NCI-H226 (cell line): Measurements from ENCODE around the gene LDLRAD4.

ENCODE experiments used
- DNase-seq: peaks from one replicate; pipeline ENCODE4 v3.0.0-alpha.2; 2015

Gene LDLRAD4

DNA sequence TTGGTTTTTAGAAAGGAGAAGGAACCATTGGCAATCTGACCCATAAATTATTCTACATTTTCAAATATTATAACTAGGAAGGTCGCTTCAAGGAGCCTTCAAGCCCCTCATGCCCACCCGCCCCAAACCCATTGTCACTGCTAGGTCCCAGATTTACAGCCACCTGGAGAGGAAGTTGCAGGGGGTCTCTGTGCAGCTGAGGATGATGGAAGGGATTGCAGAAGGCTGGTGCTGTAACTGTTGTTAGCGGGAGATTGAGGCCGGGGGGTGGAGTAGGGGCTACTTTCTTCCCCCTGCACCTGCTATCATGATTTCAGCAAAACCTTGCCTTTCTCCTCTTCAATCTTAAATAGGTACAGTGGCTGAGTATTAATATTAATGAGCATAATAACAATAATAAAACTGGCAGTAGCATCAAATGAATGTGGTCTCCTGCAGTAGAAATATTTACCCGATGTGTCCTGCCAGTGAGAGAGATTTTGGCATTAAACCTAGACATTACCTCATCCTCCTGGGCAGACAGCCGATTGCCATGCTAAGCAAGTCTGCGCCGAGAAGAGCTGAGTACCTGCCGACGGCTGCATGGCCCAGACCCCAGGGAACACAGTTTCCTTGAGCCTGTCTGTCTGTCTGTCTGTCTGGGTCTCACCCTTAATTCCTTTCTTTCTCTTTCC, 282.4 kb downstream of the LDLRAD4 start:
- DNase-seq, result peak; percentile 72

DNA sequence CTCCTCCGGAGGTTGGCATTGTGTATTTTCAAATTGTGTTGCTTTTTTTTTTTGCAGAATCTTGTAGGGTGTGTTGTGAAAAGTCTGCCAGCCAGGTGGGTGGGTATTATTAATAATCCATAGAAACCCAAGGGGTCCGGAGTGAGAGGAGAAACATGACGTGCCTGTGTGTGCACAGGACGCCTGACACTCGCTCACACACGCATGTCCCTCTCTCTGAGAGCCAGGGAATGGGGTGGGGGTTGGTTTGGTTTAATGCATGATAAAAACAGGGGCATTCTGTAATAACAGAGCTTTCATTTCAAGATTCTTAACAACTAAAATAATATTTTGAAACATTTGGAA, 283.0 kb downstream of the LDLRAD4 start:
- DNase-seq, result no peak

DNA sequence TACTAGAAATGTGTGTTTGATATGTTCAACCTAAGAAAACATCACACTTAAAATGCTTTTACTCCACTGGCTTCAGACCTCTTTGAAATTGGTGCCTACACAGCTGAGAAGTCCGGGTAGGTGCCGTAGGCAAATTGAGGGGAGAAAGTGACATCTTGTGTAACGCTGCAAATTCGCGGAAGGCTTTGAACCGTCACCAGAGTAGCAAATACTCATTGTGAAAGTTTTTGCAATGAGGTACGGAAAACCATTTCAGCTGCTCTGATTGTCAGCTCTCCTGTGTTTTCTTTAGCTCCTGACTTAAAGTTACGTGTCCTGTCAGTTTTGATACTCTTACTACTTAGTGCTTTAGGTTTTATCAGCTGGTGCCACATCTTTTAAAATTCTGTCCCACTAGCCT, 283.3 kb downstream of the LDLRAD4 start:
- DNase-seq, result no peak

GRCh38 chr18:13502585-13502984, 284.0 kb downstream of the LDLRAD4 start:
- no peak for DNase-seq

- DNase-seq, result no peak
Measured at GRCh38 chr18:13503836-13504235, 285.3 kb downstream of the LDLRAD4 start.

- DNase-seq, result no peak
Measured at GRCh38 chr18:13505780-13506345, 287.3 kb downstream of the LDLRAD4 start.

- DNase-seq, result no peak
Measured at GRCh38 chr18:13510594-13510993, 292.0 kb downstream of the LDLRAD4 start.

GRCh38 chr18:13511961-13512577, 293.5 kb downstream of the LDLRAD4 start:
- DNase-seq, result no peak

DNA sequence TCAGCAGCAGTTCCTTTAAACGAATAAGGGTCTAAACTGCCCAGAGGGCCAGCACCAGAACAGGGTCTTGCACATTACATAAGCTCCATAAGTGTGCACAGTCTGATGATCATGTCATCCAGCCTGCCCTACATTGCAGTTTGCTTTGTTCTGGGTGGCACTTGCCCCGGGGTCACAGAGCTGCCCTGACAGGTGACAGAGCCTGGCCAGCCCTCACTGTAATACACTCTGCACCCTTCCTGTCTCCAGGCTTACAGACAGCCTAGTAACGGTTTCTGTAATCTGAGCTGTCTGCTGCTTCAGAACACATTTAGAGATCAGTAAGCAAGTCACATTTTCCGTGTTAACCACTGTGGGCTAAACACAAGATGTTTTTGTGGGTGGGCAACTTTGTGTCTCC, 294.5 kb downstream of the LDLRAD4 start:
- no peak for DNase-seq

GRCh38 chr18:13513481-13513880, 294.9 kb downstream of the LDLRAD4 start:
- DNase-seq, result no peak

- no peak for DNase-seq
Measured at GRCh38 chr18:13514558-13514957, 296.0 kb downstream of the LDLRAD4 start.

GRCh38 chr18:13516855-13517254, 298.3 kb downstream of the LDLRAD4 start:
- DNase-seq, result no peak

DNA sequence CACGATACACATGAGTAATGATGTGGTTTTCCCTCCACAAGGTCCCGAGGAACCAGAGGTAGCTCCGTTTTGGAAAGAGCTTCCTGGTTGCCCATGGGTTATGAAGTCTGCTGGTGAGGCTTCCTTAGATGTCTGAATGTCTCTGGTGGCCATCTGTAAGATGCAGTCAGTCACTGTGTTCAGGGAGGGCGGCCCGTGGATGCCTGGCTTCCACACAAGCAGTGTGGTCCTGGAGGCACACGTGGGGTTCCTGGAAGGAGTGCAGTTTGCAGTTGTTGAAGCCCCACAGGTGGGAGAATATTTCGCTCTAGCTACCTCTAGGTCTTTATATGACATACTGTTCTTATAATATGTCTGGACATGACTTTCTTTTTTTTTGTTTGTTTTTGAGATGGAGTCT, 298.8 kb downstream of the LDLRAD4 start:
- no peak for DNase-seq

DNA sequence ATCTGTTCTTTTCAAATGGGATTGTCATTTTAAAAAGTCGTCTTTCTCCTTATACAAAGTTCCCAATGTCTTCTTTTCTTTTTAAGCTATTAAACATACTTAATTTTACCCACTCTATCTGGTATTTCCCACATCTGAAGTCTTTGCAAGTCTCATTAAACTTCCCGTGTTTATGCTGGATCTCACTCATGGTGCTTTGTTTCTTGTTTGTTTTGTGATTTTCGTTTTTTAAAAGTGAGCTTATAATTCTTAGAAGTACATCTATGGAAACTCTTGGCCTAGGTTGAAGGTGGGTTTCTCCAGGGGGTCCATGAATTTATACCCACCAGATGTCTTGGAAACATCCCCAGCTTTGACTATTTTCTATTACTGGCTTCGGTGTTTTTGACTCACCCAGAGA, 299.8 kb downstream of the LDLRAD4 start:
- no peak for DNase-seq

DNA sequence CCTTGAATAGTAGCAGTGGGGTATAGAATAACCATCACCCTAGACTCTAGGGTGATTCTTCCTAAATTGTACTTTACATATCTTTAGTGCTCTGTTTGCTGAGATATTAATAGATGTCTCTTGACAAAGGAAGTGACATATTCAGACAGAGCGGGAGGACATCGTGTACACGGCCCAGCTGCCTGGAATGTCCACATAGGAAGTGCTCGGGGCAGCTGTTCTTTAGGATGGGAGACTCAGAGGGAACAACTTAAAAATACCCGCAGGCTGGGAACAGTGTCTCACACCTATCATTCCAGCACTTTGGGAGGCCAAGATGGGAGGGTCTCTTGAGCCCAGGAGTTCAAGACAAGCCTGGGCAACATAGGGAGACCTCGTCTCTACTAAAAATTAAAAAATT, 301.7 kb downstream of the LDLRAD4 start:
- no peak for DNase-seq

DNA sequence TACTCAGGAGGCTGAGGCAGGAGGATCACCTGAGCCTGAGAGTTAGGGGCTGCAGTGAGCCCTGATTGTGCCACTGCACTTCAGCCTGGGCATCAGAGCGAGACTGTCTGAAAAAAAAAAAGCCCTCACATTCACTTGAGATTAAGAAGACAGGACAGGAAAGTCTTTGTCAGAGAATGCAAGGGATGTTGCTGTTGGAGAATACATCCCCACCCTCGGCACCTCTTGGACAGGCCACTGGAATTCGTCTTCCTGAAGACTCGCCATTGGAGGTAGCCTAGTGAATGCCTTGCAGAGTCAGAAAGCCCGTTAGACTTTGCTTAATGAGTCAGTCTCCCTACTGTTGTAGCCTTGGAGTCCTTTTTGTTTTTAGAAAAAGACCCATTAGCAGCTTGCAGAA, 302.2 kb downstream of the LDLRAD4 start:
- DNase-seq, result no peak

GRCh38 chr18:13521418-13521817, 302.9 kb downstream of the LDLRAD4 start:
- no peak for DNase-seq

DNA sequence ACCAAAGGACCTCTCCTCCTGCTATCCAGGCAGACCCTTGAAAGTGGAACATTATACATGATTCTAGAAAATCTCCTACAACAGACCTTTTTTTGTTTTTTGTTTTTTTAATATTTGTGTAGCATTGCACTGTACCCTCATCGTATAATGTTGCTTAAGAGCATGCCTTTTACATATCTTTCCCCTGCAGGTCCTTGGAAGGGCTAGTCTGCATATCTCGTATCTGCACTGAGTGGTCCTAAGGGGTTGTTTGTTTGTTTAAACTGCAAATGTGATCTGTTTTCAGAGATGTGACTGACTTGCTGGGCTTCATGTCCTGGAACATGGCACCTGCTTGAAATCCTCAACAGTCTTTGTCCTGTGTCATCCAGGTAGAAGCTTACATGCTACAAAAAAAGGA, 303.7 kb downstream of the LDLRAD4 start:
- no peak for DNase-seq

DNA sequence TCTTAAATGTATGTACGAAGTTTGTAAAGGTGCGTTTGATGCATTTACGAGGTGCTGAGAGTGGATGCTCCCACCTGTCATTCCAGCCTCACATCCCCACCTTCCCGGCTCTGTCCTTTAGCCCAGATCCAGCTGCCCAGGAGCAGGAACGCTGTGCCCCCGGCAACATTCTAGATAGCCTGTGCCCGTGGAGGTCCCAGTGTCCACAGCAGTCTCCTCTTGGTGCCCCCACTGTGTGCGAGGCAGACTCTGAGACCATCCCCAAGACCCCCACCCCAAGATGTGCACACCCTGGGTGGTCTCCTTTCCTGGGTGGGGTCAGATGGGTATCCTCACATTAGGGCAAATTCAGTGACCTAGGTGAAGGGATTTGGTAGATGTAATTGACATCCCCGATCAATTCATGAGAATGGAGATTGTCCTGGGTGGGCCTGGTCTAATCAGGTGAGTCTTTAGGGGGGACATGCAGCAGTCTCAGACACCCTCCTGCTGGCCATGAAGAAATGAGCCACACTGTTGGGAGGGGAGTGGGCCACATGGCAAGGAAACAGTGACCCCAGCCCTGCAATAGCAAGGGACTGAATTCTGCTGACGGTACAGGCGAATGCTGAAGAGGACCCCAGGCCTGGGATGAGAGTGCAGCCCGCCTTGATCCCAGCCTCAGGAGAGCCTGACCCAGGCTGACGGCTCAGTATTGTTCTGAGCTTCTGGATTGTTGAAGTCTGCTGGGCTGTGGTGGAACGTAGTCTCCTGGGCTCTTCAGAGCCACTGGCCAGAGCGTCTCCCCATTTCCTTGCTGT, 304.5 kb downstream of the LDLRAD4 start:
- DNase-seq, result no peak

DNA sequence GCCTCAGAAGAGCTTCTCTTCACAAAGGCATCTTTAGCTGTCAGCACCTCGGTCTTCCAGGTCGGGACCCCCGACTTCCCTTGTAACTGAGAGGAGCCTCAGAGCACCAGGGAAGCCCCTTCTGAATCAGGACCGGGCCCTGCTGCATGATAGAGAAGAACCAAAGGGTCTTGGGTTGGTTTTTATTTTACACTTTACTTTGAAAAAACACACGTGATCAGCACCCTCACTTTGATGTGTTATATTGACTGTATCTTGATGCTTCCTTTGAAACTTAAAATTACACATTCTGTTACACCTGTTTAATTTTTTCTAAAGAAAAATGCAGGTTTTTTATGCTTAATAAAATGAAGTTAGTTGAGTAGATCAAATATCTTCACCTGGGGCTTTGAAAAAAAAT, 305.5 kb downstream of the LDLRAD4 start:
- DNase-seq, result no peak

GRCh38 chr18:13524811-13525210, 306.3 kb downstream of the LDLRAD4 start:
- DNase-seq, result no peak

DNA sequence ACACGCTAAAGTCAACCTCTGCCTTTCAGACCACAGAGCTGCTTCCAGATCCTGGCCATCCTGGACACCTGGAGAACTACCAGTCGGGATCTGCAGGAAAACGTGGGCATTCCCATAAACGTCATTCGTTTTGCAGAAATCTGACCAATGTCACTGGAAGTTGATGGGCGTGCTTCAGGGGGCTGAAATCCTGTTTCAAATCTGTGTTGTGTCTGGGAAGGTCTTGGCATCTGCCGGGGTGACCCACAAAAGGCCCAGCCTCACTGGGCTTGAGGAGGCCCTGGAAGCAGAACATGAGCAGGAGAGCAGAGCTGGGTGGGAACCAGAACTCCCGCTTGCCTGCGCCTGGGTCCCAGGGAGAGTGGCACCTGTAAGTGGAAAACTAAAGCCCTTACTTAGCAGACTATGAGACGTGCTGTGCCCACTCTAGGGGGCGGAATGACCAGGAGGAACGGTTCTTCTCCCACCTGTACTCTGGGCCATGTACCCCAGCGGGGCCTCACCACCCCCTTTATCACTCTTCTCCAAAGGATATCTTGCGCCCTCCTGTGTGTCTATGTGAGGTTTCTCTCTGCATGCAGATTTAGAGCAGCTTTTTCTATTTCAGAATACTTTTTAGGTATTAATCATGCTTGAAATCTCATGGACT, 306.9 kb downstream of the LDLRAD4 start:
- DNase-seq, result no peak

GRCh38 chr18:13526519-13526918, 308.0 kb downstream of the LDLRAD4 start:
- no peak for DNase-seq
